SKM-1 treated with dmso at 0.1 percent for 144 hours (cell line): ENCODE data around the gene RNF223.
"Not testable (repeated sequence)": the region's sequence is repeated elsewhere in the genome, so short reads cannot be mapped to it uniquely, and the experiment has no call there.

Experiments
- DNase-seq: peaks from one replicate; lab custom pipeline; 2025; ENCODE audit not compliant: unreplicated experiment; lab: John Stamatoyannopoulos, UW

RNF223 gene

DNA sequence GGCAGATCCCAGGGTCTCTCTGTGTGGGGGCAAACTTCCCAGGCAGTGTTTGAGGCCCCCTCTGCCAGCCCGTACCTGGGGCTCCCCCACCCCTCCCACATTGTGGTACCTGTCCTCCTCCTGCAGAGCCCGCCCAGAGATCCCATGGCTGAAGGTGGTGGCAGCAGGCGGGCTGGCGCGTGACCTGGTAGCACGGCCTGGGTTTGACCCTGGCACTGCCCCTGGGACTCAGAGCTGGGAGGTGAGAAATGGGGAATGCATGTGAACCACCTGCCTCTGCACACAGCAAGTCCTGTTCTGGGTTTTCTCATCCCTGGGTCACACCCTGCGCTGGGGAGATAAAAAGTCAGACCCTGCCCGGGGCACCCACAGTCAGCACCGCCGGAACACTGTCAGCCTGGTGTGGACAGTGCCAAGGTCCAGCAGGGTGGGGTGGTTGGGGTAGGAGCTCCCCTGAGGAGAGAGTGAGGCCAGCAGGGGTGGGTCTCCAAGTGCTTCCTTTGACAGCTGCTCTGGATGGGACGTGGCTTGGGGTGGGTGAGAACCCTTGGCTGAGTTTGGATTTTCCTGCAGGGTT lies 42.4 kb downstream of the RNF223 start:
- no peak for DNase-seq

DNA sequence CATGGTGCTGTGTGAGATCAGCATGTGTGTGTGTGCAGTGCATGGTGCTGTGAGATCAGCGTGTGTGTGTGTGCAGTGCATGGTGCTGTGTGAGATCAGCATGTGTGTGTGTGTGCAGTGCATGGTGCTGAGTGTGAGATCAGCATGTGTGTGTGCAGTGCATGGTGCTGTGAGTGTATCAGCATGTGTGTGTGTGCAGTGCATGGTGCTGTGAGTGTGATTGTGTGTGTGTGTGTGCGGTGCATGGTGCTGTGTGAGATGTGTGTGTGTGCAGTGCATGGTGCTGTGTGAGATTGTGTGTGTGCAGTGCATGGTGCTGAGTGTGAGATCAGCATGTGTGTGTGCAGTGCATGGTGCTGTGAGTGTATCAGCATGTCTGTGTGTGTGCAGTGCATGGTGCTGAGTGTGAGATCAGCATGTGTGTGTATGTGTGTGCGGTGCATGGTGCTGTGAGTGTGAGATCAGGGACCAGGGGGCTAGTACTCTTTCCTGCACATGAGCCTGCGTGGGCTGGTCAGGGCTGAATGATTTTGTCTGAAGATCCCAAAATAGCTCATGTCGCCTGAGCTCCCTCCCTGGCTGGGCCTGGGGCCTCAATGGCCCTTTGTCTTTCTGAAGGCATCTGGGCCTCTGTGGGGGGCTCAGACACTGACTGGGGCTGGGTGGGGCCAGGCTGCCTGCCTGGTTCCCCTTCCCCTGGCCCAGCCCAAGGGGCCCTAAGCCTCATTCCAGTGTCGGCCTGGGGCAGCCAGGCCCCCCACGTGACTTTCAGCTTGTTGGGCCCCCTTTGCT lies 43.0 kb downstream of the RNF223 start:
- not testable (repeated sequence) for DNase-seq

DNA sequence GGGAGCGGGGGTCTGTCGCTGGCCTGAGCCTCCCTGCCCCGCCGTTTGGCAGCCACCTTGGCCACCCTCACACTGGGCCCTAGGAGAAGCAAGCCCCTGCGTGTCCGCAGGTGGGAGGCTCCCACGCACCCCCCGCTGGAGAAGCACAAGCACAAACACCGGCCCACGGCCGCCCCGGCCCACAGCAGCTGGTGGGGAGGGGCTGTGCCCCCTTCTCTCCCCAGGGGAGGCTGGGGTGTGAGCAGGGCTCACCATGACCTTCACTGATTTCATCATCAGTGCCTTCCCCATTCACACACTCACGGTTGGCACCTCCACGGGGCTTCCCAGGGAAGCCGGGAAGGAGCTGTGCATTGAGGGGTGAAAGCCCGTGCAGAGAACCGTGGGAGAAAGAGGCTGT lies 46.3 kb downstream of the RNF223 start:
- DNase-seq = no peak

DNA sequence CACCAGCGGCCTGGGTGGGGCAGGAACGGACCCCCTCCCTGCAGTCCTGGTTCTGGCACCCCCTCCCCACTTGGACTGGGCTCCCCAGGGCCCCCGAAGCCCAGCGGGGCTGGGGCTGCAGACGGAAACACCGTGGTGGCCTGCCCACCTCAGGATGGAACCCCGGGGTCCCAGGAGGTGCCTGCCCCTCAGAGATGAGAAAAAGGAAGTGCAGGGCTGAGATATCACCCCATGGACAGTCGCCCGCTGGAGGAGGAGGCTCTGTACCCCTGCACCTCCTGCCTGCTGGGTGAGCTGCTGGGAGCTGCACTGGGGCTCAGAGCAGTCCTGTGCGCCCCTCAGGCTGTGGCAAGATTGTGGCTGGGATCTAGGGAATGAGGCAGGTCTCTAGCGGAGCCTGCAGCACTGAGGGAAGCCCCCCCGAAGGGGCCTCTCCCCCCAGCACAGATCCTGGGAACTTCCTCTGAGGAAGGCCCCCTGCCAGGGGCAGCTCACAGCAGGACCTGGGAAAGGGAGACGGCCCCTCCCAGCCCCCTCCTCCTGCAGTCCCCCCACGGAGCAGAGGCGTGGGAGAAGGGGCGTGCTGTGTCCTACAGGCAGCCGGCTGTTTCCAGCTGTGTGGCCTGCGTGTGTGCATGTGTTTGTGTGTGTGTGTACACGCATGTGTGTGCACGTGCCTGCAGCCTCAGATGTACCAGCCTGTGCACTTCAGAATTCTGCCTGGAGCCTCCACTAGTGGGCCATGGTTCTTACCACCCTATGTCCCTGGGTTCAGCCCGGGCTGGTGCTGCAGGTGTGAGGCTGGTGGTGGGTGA lies 47.3 kb downstream of the RNF223 start:
- DNase-seq = no peak

DNA sequence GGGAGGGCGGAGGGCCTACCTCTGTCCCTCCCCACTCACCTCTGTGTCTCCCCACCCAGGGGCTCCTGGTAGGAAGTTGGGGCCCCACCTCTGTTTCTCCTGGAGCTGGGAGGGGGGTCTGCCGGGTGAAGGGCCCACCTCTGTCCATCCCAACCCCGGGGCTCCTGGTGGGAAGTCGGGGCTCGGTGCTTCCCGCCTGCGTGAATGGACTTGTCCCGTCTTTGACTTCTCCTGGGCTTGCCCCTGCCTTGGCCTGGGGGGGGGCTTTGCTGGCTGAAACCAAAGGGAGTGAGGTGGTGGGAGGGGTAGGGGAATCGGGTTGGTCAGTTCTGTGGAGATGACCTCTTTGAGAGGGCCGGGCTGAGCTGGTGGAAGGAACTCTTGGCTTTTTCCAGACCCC lies 48.4 kb downstream of the RNF223 start:
- DNase-seq = no peak

DNA sequence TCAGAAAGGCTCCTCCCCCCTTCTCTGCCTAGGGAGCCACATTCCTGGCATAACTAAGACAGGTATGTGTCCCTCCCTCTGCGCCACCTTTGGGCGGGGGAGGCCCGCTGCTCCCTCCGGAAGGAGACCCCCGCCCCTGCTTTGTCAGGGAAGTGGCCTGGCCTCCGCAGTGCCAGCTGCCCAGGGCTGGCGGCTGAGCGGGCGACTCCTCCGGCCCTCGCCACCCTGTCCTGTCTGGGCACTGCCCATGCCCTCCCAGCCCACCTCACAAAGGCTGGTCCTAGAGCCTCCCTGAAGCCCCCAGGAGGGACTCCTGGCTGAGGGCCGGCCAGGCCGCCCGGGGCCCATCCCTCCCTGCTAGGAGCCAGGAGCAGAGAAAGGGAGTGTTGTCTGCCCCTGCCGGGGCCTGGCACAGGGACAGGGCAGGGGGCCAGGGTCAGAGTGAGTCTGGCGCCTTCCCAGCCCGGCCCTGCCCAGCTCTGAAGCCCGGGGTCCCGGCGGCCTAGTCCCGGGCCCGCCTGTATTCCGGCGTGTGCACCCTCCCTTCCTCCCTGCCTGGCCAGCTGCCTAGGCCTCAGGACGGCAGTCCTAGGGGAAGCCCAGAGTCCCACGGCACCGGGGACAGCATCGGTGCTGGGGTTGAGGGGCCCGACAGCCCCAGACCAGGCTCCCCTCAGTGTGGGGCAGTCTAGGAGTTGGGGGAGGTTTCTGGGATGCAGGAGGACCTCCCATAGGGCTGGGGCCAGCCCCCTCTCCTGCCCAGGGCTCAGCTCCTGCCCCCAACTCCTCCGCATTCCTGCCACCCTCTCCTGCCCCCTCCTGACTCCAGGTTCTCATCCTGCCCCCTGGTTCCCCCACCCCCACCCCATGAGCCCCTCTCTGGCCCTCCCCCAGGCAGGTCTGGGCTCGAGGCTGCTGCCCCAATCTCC lies 49.1 kb downstream of the RNF223 start:
- no peak for DNase-seq

DNA sequence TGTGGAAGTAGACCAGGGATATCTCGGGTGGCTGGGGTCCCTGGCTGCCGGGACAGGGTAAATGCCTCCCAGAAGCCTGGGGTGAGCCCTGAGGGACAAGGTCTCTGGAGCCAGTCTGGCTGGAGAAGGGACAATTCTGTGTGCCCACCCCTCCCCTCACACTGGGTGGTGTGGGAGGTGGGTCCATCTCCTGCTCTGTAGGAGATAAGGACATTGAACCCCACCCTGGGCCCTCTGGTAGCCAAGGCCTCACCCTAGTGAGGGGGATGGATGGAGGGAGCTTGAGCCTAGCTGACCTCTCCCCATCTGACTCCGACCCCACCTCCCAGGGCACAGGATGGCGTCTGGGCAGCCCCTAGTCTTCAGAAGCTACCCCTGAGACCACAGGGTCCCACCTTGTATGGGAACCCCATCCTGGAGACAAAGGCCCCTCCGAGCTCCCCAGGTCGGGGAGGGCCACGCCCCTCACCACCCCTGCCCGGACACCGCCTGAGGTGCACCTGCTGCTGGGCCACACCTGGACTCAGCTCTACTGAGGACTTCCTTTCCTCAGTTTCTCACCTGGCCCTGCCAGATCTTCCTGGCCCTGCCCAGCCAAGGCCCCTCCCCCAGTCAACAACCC lies 49.8 kb downstream of the RNF223 start:
- no peak for DNase-seq

DNA sequence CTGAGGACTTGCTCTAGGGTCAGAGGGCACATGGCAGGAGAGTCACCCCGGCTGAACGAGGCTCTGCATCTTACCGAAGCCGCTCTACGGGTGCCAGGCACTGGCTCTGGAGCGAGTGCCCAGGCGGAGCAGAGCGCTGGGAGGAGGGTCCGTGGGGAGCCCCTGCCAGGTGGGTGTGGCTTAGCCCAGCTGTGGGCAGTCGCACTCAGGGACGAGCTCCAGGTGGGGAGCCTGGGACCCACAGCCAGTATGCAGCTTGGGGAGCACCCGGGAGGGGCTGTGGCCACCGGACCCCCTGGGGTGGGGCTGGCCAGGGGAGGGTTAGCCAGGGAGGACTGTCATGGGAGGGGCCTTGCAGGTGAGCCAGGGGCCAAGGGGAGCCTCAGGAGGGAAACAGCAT lies 50.4 kb downstream of the RNF223 start:
- no peak for DNase-seq

DNA sequence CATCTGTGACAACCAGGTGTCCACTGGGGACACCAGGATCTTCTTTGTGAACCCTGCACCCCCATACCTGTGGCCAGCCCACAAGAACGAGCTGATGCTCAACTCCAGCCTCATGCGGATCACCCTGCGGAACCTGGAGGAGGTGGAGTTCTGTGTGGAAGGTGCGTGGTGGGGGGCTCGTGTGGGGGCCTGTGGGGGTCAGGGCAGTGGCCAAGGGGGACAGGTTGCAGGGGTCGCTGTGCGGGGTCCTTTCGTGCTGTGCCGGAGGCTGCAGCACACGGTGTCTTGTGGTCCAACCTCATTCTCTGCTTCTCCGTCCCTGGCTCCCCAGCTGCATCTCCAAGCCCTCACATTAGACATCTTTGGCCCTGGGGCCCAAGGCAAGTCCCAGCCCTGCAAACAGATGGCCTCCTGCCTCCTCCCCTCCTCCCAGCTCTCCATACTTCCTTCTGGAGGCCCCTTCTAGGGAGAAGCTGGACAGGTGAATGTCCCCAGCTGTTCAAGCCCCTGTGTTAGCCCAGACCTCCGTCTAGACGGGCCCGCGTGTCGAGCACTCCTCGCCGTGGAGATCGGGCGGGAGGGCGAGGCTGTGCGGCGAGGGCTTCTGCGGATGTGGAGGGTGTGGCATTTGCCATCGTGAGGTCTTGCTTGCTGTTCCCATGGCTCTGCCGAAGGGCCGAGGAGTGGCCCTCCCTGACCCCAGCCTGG lies 51.6 kb downstream of the RNF223 start:
- DNase-seq = no peak

DNA sequence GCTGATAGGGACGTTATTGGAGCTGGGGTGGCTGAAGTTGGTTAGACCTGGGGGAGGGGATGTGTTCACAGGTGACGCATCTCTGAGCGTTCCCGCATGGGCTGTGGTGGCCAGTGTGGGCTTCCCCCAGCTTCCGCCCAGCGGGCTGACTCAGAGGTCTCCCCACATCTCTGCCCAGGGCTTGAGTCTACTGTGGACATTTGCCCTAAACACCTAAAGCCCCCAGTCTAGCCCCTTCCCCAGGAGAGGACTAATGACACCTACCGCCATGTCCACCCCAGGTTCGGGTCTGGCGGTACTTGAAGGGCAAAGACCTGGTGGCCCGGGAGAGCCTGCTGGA lies 52.2 kb downstream of the RNF223 start:
- no peak for DNase-seq

DNA sequence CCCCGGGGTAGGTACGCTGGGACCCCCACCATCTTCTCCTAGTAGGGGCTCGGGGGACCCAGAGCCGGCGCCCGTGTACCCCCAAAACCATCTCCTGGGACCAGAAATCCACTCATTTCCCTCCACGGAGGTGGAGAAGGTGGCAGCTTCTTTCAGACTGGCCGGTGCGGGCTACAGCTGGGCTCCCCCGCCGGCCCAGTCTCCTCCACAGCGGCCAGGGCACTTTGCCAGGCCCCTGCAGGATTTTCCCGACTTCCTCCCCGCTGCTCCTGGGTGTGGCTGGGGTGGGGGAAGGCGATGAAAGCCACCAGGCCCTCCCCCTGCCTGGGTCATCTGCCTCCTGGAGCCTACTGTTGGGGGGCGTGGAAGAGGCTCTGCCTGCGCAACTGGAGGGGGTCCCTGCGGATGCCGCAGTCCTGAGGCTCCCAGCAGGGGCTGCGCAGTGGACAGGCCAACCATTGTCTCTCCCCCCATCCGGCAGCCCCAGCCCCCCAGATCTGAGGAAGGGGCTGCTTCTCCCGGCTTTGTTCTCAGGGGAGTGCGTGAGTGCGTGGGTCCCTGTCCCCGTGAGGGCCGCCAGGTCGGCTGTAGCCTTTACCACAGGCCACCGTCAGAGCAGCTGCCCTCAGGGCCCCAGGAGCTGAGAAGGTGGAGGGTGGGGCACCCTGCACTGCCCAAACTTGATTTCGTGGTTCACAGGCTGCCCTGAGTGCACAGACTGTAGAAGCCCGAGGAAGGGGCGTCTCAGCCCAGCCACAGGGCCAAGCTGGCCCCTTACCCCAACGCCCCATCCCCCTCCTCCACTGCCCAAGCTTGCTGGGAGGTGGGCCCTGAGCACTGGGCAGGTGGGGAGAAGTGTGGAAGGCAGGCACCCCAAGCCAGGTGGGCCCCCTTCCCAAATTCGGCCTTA lies 52.8 kb downstream of the RNF223 start:
- DNase-seq = no peak
